Neural cell (in vitro differentiated cells): ENCODE data around the gene ING1. TPM values are rescaled to one million over a fixed set of nuclear protein-coding genes. Genes with fewer than 3 reads are reported as not detected.

Source experiments
- H2AFZ ChIP-seq: fragments of 200-600, 300-800 bp; sonication (generic), shearing (Covaris generic); 2 replicates; pipeline ENCODE4 v1.6.0; 2014; ENCODE audit warnings: low read depth, mild to moderate bottlenecking, antibody characterized with exemption, low read length, moderate library complexity
- H3F3A ChIP-seq: fragments of 200-600 bp; shearing (Covaris generic); 2 replicates; pipeline ENCODE4 v1.6.1; 2016; ENCODE audit warnings: mild to moderate bottlenecking, moderate library complexity, mixed read lengths, antibody characterized with exemption, low read length; ENCODE audit not compliant: insufficient read depth, poor library complexity, severe bottlenecking
- H3K27ac ChIP-seq: fragments of 200-600, 300-800 bp; sonication (generic), shearing (Covaris generic); 2 replicates; pipeline ENCODE4 v1.5.1; 2014; ENCODE audit warnings: mild to moderate bottlenecking, low read length, moderate library complexity
- H3K27me3 ChIP-seq: fragments of 300-800, 200-600 bp; sonication (generic), shearing (Covaris generic); 2 replicates; pipeline ENCODE4 v1.6.0; 2014; ENCODE audit warnings: mild to moderate bottlenecking, low read depth, low read length, moderate library complexity; ENCODE audit not compliant: insufficient read depth
- H3K36me3 ChIP-seq: fragments of 300-800, 200-600 bp; sonication (generic), shearing (Covaris generic); 2 replicates; pipeline ENCODE4 v1.5.1; 2014; ENCODE audit warnings: mild to moderate bottlenecking, antibody characterized with exemption, low read length, moderate library complexity; ENCODE audit not compliant: insufficient read depth
- H3K4me2 ChIP-seq: fragments of 300-800, 200-600 bp; sonication (generic), shearing (Covaris generic); 2 replicates; pipeline ENCODE4 v1.6.0; 2014; ENCODE audit warnings: mild to moderate bottlenecking, low read length
- H3K4me3 ChIP-seq: fragments of 300-800, 200-600 bp; sonication (generic), shearing (Covaris generic); 2 replicates; pipeline ENCODE4 v1.5.1; 2014; ENCODE audit warnings: mild to moderate bottlenecking, low read length, moderate library complexity
- H3K79me2 ChIP-seq: fragments of 200-600 bp; shearing (Covaris generic); replicated peaks from 2 replicates; pipeline ENCODE4 v1.6.0; 2014; ENCODE audit warnings: mild to moderate bottlenecking, low read length, moderate library complexity; ENCODE audit not compliant: insufficient read depth
- H3K9ac ChIP-seq: fragments of 300-800, 200-600 bp; sonication (generic), shearing (Covaris generic); 2 replicates; pipeline ENCODE4 v1.6.1; 2016; ENCODE audit warnings: mild to moderate bottlenecking, low read length, mixed read lengths
- H3K9me2 ChIP-seq: fragments of 200-600 bp; shearing (Covaris generic); 2 replicates; pipeline ENCODE4 v1.6.1; 2016; ENCODE audit warnings: mild to moderate bottlenecking, low read length, mixed read lengths; ENCODE audit not compliant: insufficient read depth
- H3K9me3 ChIP-seq: fragments of 200-600, 300-800 bp; sonication (generic), shearing (Covaris generic); 2 replicates; pipeline ENCODE4 v1.6.1; 2016; ENCODE audit warnings: mild to moderate bottlenecking, mixed run types, low read length, moderate library complexity, mixed read lengths
- H4K20me1 ChIP-seq: fragments of 200-600 bp; shearing (Covaris generic); 2 replicates; pipeline ENCODE4 v1.6.1; 2016; ENCODE audit warnings: mild to moderate bottlenecking, mixed run types; ENCODE audit not compliant: insufficient read depth
- EP300 ChIP-seq: fragments of 450-650 bp; conservative IDR thresholded peaks from 2 replicates; pipeline ENCODE4 v1.6.1; 2014; ENCODE audit warnings: antibody characterized with exemption, mild to moderate bottlenecking, moderate library complexity; ENCODE audit not compliant: poor library complexity, severe bottlenecking
- EZH2 ChIP-seq: fragments of 200-600, 300-800 bp; shearing (Covaris generic), sonication (generic); IDR thresholded peaks from 2 replicates; pipeline ENCODE4 v1.6.1; 2014; ENCODE audit warnings: antibody characterized with exemption, low read length, borderline replicate concordance, mild to moderate bottlenecking; ENCODE audit not compliant: insufficient read depth, poor library complexity, severe bottlenecking
- MXI1 ChIP-seq: fragments of 450-650 bp; conservative IDR thresholded peaks from 2 replicates; pipeline ENCODE4 v1.6.1; 2014; ENCODE audit warnings: antibody characterized with exemption, mild to moderate bottlenecking; ENCODE audit not compliant: poor library complexity, severe bottlenecking
- POLR2AphosphoS5 ChIP-seq: IDR thresholded peaks from 2 replicates; pipeline ENCODE4 v1.6.1; 2012
- RAD21 ChIP-seq: fragments of 450-650 bp; conservative IDR thresholded peaks from 2 replicates; pipeline ENCODE4 v1.6.1; 2014; ENCODE audit warnings: antibody characterized with exemption, mild to moderate bottlenecking, moderate library complexity
- SMC3 ChIP-seq: fragments of 450-650 bp; conservative IDR thresholded peaks from 2 replicates; pipeline ENCODE4 v1.6.1; 2014; ENCODE audit warnings: antibody characterized with exemption, mild to moderate bottlenecking, moderate library complexity; ENCODE audit not compliant: poor library complexity
- TAF1 ChIP-seq: IDR thresholded peaks from 2 replicates; pipeline ENCODE4 v1.6.1; 2012; ENCODE audit warnings: low read depth
- polyA plus RNA-seq: library from polyadenylated mRNA; depleted of rRNA; stranded (reverse); fragments of >200 nt; gene quantifications from 2 replicates; pipeline ENCODE4 v1.2.3, GENCODE V29; 2014
- TF ChIP-seq, protein P1 (sequence below): IDR thresholded peaks from 2 replicates; pipeline ENCODE4 v1.6.1; 2012; ENCODE audit warnings: borderline replicate concordance
- TF ChIP-seq, protein P2 (sequence below): fragments of 450-650 bp; IDR thresholded peaks from 2 replicates; pipeline ENCODE4 v1.5.1; 2014; ENCODE audit warnings: antibody characterized with exemption, mild to moderate bottlenecking, moderate library complexity; ENCODE audit not compliant: poor library complexity, severe bottlenecking

Gene ING1
- polyA plus RNA-seq, 1 donor from 2014 or later: 23.2 TPM

DNA sequence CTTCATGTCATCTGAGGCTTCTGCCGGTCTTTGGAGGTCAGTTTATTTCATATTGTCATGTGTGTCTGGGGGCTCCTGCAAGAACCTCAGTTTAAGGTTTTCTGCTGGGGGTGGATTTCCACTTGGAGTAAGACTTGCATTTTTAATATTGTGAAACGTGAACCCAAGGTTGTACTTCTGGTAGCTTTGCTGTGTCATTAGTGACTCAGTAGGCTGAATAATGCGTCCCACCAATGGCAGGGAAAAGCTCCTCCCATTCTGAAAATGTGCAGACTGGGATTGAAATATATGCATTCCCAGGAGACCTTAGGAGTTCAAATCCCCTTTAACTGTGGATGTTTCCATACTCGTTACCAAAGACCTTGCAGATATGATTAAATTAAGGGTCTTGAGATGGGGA lies 46.2 kb downstream of the ING1 start:
- no peaks in the 10 kb centered on the region for H3K27me3 ChIP-seq
- H4K20me1 ChIP-seq: no peaks in the 10 kb centered on the region
- TF ChIP-seq EP300 (no peak), TAF1 (no peak), EZH2 (no peak), RAD21 (no peak), SMC3 (no peak), MXI1 (no peak), POLR2AphosphoS5 (no peak)
- TF ChIP-seq, protein P1, sequence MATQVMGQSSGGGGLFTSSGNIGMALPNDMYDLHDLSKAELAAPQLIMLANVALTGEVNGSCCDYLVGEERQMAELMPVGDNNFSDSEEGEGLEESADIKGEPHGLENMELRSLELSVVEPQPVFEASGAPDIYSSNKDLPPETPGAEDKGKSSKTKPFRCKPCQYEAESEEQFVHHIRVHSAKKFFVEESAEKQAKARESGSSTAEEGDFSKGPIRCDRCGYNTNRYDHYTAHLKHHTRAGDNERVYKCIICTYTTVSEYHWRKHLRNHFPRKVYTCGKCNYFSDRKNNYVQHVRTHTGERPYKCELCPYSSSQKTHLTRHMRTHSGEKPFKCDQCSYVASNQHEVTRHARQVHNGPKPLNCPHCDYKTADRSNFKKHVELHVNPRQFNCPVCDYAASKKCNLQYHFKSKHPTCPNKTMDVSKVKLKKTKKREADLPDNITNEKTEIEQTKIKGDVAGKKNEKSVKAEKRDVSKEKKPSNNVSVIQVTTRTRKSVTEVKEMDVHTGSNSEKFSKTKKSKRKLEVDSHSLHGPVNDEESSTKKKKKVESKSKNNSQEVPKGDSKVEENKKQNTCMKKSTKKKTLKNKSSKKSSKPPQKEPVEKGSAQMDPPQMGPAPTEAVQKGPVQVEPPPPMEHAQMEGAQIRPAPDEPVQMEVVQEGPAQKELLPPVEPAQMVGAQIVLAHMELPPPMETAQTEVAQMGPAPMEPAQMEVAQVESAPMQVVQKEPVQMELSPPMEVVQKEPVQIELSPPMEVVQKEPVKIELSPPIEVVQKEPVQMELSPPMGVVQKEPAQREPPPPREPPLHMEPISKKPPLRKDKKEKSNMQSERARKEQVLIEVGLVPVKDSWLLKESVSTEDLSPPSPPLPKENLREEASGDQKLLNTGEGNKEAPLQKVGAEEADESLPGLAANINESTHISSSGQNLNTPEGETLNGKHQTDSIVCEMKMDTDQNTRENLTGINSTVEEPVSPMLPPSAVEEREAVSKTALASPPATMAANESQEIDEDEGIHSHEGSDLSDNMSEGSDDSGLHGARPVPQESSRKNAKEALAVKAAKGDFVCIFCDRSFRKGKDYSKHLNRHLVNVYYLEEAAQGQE: no peak
- TF ChIP-seq, protein P2, sequence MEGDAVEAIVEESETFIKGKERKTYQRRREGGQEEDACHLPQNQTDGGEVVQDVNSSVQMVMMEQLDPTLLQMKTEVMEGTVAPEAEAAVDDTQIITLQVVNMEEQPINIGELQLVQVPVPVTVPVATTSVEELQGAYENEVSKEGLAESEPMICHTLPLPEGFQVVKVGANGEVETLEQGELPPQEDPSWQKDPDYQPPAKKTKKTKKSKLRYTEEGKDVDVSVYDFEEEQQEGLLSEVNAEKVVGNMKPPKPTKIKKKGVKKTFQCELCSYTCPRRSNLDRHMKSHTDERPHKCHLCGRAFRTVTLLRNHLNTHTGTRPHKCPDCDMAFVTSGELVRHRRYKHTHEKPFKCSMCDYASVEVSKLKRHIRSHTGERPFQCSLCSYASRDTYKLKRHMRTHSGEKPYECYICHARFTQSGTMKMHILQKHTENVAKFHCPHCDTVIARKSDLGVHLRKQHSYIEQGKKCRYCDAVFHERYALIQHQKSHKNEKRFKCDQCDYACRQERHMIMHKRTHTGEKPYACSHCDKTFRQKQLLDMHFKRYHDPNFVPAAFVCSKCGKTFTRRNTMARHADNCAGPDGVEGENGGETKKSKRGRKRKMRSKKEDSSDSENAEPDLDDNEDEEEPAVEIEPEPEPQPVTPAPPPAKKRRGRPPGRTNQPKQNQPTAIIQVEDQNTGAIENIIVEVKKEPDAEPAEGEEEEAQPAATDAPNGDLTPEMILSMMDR: no peak

DNA sequence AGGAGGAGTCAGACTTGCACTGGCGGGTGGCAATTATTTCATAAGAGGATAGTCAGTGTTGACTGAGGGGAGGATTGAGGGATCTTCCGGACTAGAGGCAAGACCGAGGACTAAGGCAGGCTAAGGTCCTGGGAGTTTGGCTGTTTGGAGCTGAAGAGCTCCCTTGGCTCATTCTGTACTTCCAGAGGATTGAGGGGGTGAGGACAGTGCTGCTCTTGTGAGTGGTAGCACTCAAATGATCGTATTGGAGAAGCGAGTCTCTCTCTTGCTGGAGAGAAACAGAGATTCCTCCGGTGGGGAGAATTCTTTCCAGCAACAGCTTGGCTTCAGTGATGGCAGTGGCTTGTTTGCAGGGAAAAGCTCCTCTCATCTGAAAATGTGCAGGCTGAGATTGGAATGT lies 47.1 kb downstream of the ING1 start:
- Histone ChIP-seq H3K9me2 (no peaks in the 10 kb centered on the region), H3K36me3 (no peaks in the 10 kb centered on the region), H2AFZ (no peak overlapping the region), H3K27me3 (no peaks in the 10 kb centered on the region), H4K20me1 (no peaks in the 10 kb centered on the region), H3K9me3 (no peaks in the 10 kb centered on the region), H3K79me2 (no peaks in the 10 kb centered on the region), H3F3A (no peaks in the 10 kb centered on the region), H3K27ac (no peak overlapping the region), H3K9ac (no peak overlapping the region), H3K4me3 (no peak overlapping the region), H3K4me2 (no peak overlapping the region)
- TF ChIP-seq EZH2 (no peak), MXI1 (no peak), SMC3 (no peak), TAF1 (no peak), EP300 (no peak), RAD21 (no peak), POLR2AphosphoS5 (no peak)
- TF ChIP-seq, protein P1: no peak
- TF ChIP-seq, protein P2: no peak

More for the DNA sequence above, 46.2 kb downstream of the ING1 start:
- Histone ChIP-seq H3K9ac (no peak overlapping the region), H3K9me3 (no peaks in the 10 kb centered on the region), H3K9me2 (no peaks in the 10 kb centered on the region), H3K36me3 (no peaks in the 10 kb centered on the region), H3F3A (no peaks in the 10 kb centered on the region), H3K4me3 (no peak overlapping the region), H2AFZ (no peak overlapping the region), H3K4me2 (no peak overlapping the region), H3K27ac (no peak overlapping the region), H3K79me2 (no peaks in the 10 kb centered on the region)
